Smooth muscle cell (in vitro differentiated cells): Measurements from ENCODE around the gene PHF10. TPM values are rescaled to one million over a fixed set of nuclear protein-coding genes. Genes with fewer than 3 reads are reported as not detected.

Experiments
- DNase-seq: peaks from one replicate; lab custom pipeline; 2025; ENCODE audit not compliant: unreplicated experiment; lab: John Stamatoyannopoulos, UW
- H2AFZ ChIP-seq: fragments of 200-600 bp; sonication (generic); 2 replicates; pipeline ENCODE4 v1.6.0; 2016; ENCODE audit warnings: antibody characterized with exemption, low read depth, mild to moderate bottlenecking
- H3F3A ChIP-seq: fragments of 200-600 bp; sonication (generic); 2 replicates; pipeline ENCODE4 v1.6.0; 2017; ENCODE audit warnings: antibody characterized with exemption, low read depth
- H3K27ac ChIP-seq: fragments of 200-600 bp; sonication (generic); 2 replicates; pipeline ENCODE4 v1.5.1; 2016; ENCODE audit warnings: low read depth, mild to moderate bottlenecking
- H3K27me3 ChIP-seq: fragments of 200-600 bp; sonication (generic); 2 replicates; pipeline ENCODE4 v1.6.1; 2016; ENCODE audit warnings: low read depth, mild to moderate bottlenecking
- H3K36me3 ChIP-seq: fragments of 200-600 bp; sonication (generic); 2 replicates; pipeline ENCODE4 v1.5.1; 2016; ENCODE audit warnings: low read depth
- H3K4me1 ChIP-seq: fragments of 200-600 bp; sonication (generic); 2 replicates; pipeline ENCODE4 v1.5.1; 2016; ENCODE audit warnings: low read depth
- H3K4me2 ChIP-seq: fragments of 200-600 bp; sonication (generic); 2 replicates; pipeline ENCODE4 v1.6.0; 2016; ENCODE audit warnings: mild to moderate bottlenecking
- H3K4me3 ChIP-seq: fragments of 200-600 bp; sonication (generic); 2 replicates; pipeline ENCODE4 v1.5.1; 2016; ENCODE audit warnings: mild to moderate bottlenecking
- H3K79me2 ChIP-seq: fragments of 200-600 bp; sonication (generic); 2 replicates; pipeline ENCODE4 v1.6.0; 2016; ENCODE audit warnings: low read depth, mild to moderate bottlenecking
- H3K9ac ChIP-seq: fragments of 200-600 bp; sonication (generic); 2 replicates; pipeline ENCODE4 v1.6.0; 2016; ENCODE audit warnings: low read depth
- H3K9me3 ChIP-seq: fragments of 200-600 bp; sonication (generic); replicated peaks from 2 replicates; pipeline ENCODE4 v1.5.1; 2016; ENCODE audit warnings: low read depth
- H4K20me1 ChIP-seq: fragments of 200-600 bp; sonication (generic); 2 replicates; pipeline ENCODE4 v1.6.0; 2016; ENCODE audit warnings: low read depth
- CTCF ChIP-seq: fragments of 200-600 bp; sonication (generic); IDR thresholded peaks from 2 replicates; pipeline ENCODE4 v1.5.1; 2017; ENCODE audit warnings: borderline replicate concordance, mild to moderate bottlenecking, antibody characterized with exemption; ENCODE audit not compliant: insufficient read depth, poor library complexity, severe bottlenecking
- WGBS: methylation state at CpG from one replicate; pipeline ENCODE4 v1.1.7; 2016; ENCODE audit warnings: low lambda C conversion rate; 5-methylcytosine and 5-hydroxymethylcytosine counted together
- polyA plus RNA-seq: library from polyadenylated mRNA; unstranded; fragments of >200 nt; fragmentation: Nextera tagmentation; extraction: Ambion mirVana; gene quantifications from 2 replicates; pipeline ENCODE4 v1.2.1, GENCODE V29; 2016
- total RNA-seq: library from RNA; depleted of rRNA; stranded (reverse); fragments of >200 nt; gene quantifications from 2 replicates; pipeline ENCODE4 v1.2.3, GENCODE V29; 2014

The PHF10 gene
- total and polyA plus RNA-seq, 2 experiments from 2014 or later: 22.0 to 41.9 TPM

- Histone ChIP-seq H3F3A (peaks cover 7% of the 10 kb centered on the region), H3K4me2 (no peak overlapping the region), H3K4me3 (no peak overlapping the region), H3K36me3 (peaks cover 19% of the 10 kb centered on the region), H4K20me1 (no peaks in the 10 kb centered on the region), H3K9me3 (no peaks in the 10 kb centered on the region), H3K27ac (no peak overlapping the region), H3K9ac (no peak overlapping the region), H2AFZ (no peak overlapping the region), H3K79me2 (peaks cover 4% of the 10 kb centered on the region), H3K27me3 (no peaks in the 10 kb centered on the region), H3K4me1 (no peaks in the 10 kb centered on the region)
- no peak for DNase-seq
- TF ChIP-seq CTCF: no peak
- 84% methylated on average over 3 of the region's 3 CpGs for WGBS
Measured at GRCh38 chr6:169710009-169710408, 14.3 kb downstream of the PHF10 start.

GRCh38 chr6:169709293-169709692 is 15.0 kb downstream of the PHF10 start:
- no peaks in the 10 kb centered on the region for H3K9me3 ChIP-seq
- peaks cover 7% of the 10 kb centered on the region for H3K4me1 ChIP-seq
- H3K27ac ChIP-seq: no peak overlapping the region
- H3K27me3 ChIP-seq: no peaks in the 10 kb centered on the region
- H2AFZ ChIP-seq: no peak overlapping the region
- no peak overlapping the region for H3K4me3 ChIP-seq
- peaks cover 6% of the 10 kb centered on the region for H3K79me2 ChIP-seq
- H4K20me1 ChIP-seq: peaks cover 2% of the 10 kb centered on the region
- no peak for TF ChIP-seq CTCF
- H3F3A ChIP-seq: peaks cover 7% of the 10 kb centered on the region
- no peak for DNase-seq
- no peak overlapping the region for H3K4me2 ChIP-seq
- no peak overlapping the region for H3K9ac ChIP-seq
- peaks cover 19% of the 10 kb centered on the region for H3K36me3 ChIP-seq

- WGBS: 60% methylated on average over 2 of the region's 2 CpGs
- no peak for TF ChIP-seq CTCF
- H3K36me3 ChIP-seq: peaks cover 19% of the 10 kb centered on the region
- H3K9ac ChIP-seq: no peak overlapping the region
- DNase-seq: no peak
- peaks cover 21% of the 10 kb centered on the region for H3K79me2 ChIP-seq
- no peaks in the 10 kb centered on the region for H3K27me3 ChIP-seq
- H4K20me1 ChIP-seq: peaks cover 17% of the 10 kb centered on the region
- H3F3A ChIP-seq: peaks cover 7% of the 10 kb centered on the region
- H3K4me2 ChIP-seq: no peak overlapping the region
- H3K4me1 ChIP-seq: peaks cover 22% of the 10 kb centered on the region
- no peaks in the 10 kb centered on the region for H3K9me3 ChIP-seq
- H2AFZ ChIP-seq: no peak overlapping the region
- no peak overlapping the region for H3K4me3 ChIP-seq
- no peak overlapping the region for H3K27ac ChIP-seq
Measured at GRCh38 chr6:169707772-169708171, 16.5 kb downstream of the PHF10 start.

- H3K9me3 ChIP-seq: no peaks in the 10 kb centered on the region
- H3K4me3 ChIP-seq: peak overlapping the region; percentile 84
- H3K27me3 ChIP-seq: no peaks in the 10 kb centered on the region
- H3K79me2 ChIP-seq: peaks cover 34% of the 10 kb centered on the region
- peak overlapping the region; percentile 96 for H3K27ac ChIP-seq
- peaks cover 17% of the 10 kb centered on the region for H4K20me1 ChIP-seq
- no peaks in the 10 kb centered on the region for H3K36me3 ChIP-seq
- TF ChIP-seq CTCF: no peak
- DNase-seq: no peak
- 5% methylated on average over 22 of the region's 22 CpGs for WGBS
- H3K4me1 ChIP-seq: peaks cover 34% of the 10 kb centered on the region
- peaks cover 13% of the 10 kb centered on the region for H3F3A ChIP-seq
- H2AFZ ChIP-seq: peak overlapping the region; percentile 87
- peak overlapping the region; percentile 97 for H3K9ac ChIP-seq
- H3K4me2 ChIP-seq: peak overlapping the region; percentile 95
Measured at GRCh38 chr6:169702840-169703246, 21.5 kb downstream of the PHF10 start.
